GM18502 (cell line): ENCODE results near the gene UPF2.

Experiments used
- ATAC-seq: cut with Tn5 transposase; IDR thresholded peaks from one replicate; pipeline ENCODE4 v1.9.1; 2021; ENCODE audit warnings: mild to moderate bottlenecking; ENCODE audit not compliant: unreplicated experiment, poor library complexity

Gene UPF2

GRCh38 chr10:11918384-11918783, 124.2 kb downstream of the UPF2 start:
- no peak for ATAC-seq

GRCh38 chr10:11913079-11913641, 129.4 kb downstream of the UPF2 start:
- ATAC-seq, result no peak

GRCh38 chr10:11910102-11910501, 132.5 kb downstream of the UPF2 start:
- no peak for ATAC-seq

GRCh38 chr10:11909618-11910017, 133.0 kb downstream of the UPF2 start:
- ATAC-seq, result no peak

- ATAC-seq, result no peak
Observed at GRCh38 chr10:11908991-11909390, 133.6 kb downstream of the UPF2 start.

- ATAC-seq, result no peak
Observed at GRCh38 chr10:11908536-11908935, 134.1 kb downstream of the UPF2 start.

GRCh38 chr10:11907914-11908313, 134.7 kb downstream of the UPF2 start:
- no peak for ATAC-seq

GRCh38 chr10:11906714-11907113, 135.9 kb downstream of the UPF2 start:
- ATAC-seq, result no peak

- no peak for ATAC-seq
Observed at GRCh38 chr10:11902646-11903045, 140.0 kb downstream of the UPF2 start.

- ATAC-seq, result no peak
Observed at GRCh38 chr10:11901833-11902475, 140.7 kb downstream of the UPF2 start.

GRCh38 chr10:11901454-11901832, 141.2 kb downstream of the UPF2 start:
- ATAC-seq, result no peak

- ATAC-seq, result no peak
Observed at GRCh38 chr10:11901036-11901301, 141.6 kb downstream of the UPF2 start.

- no peak for ATAC-seq
Observed at GRCh38 chr10:11899067-11899876, 143.3 kb downstream of the UPF2 start.

- ATAC-seq, result no peak
Observed at GRCh38 chr10:11898372-11899066, 144.1 kb downstream of the UPF2 start.

- no peak for ATAC-seq
Observed at GRCh38 chr10:11898033-11898371, 144.6 kb downstream of the UPF2 start.

GRCh38 chr10:11896549-11897200, 145.9 kb downstream of the UPF2 start:
- no peak for ATAC-seq

- ATAC-seq, result no peak
Observed at GRCh38 chr10:11895598-11895997, 147.0 kb downstream of the UPF2 start.

GRCh38 chr10:11895108-11895466, 147.5 kb downstream of the UPF2 start:
- no peak for ATAC-seq

GRCh38 chr10:11894381-11895107, 148.1 kb downstream of the UPF2 start:
- ATAC-seq, result no peak

GRCh38 chr10:11893749-11894278, 148.8 kb downstream of the UPF2 start:
- no peak for ATAC-seq
